Measurements from ENCODE around the gene IFITM10.

GRCh38 chr11:1776331-1776851 lies 26.0 kb upstream of the IFITM10 start:
- TF ChIP-seq ZNF217 (IDR thresholded peaks at IDR 0.05) (no peak), EZH2 (IDR thresholded peaks at IDR 0.05; ENCODE audit: borderline replicate concordance, control insufficient read depth, low read depth, low read length) (no peak), MLLT1 (IDR thresholded peaks at IDR 0.05) (no peak), CHD2 (IDR thresholded peaks at IDR 0.05; ENCODE audit: borderline replicate concordance, low read depth, low read length) (no peak), POLR2AphosphoS5 (IDR thresholded peaks at IDR 0.05; ENCODE audit: low read length) (no peak), LARP7 (IDR thresholded peaks at IDR 0.05) (no peak), YY1 (IDR thresholded peaks at IDR 0.05; ENCODE audit: low read depth, low read length) (no peak), REST (IDR thresholded peaks at IDR 0.05; ENCODE audit: low read depth, low read length) (no peak), MXI1 (IDR thresholded peaks at IDR 0.05; ENCODE audit: low read depth, low read length) (no peak), TCF3 (IDR thresholded peaks at IDR 0.05; ENCODE audit: borderline replicate concordance, insufficient read depth, low read depth, low read length) (no peak), ATF7 (IDR thresholded peaks at IDR 0.05; ENCODE audit: low read depth) (no peak), SIN3A (IDR thresholded peaks at IDR 0.05; ENCODE audit: low read depth, low read length) (no peak)

Data from GM12878 (cell line).